B cell (primary cell): ENCODE measurements around the gene DNAJC11. TPM values are rescaled to one million over a fixed set of nuclear protein-coding genes. Genes with fewer than 3 reads are reported as not detected.

Experiments used
- ATAC-seq: fragments of 200-7000 bp; cut with Tn5 transposase; one replicate; pipeline ENCODE4 v1.10.0; 2021; ENCODE audit warnings: low read depth, mild to moderate bottlenecking, moderate number of reproducible peaks, moderate library complexity
- CTCF ChIA-PET: fragments of 350-600 bp; sonication (Branson Sonifier 250); formaldehyde crosslinking; loops from one replicate; lab custom pipeline; 2021; ENCODE audit warnings: antibody characterized with exemption, inconsistent platforms; lab: Charles Lee
- POLR2A ChIA-PET: fragments of 350-600 bp; sonication (Branson Sonifier 250); formaldehyde crosslinking; loops from one replicate; lab custom pipeline; 2021; ENCODE audit warnings: antibody characterized with exemption; lab: Charles Lee
- DNase-seq: peaks from one replicate; pipeline ENCODE4 v3.0.0; 2013
- H2AFZ ChIP-seq: 2 replicates; pipeline ENCODE4 v1.6.1; 2012; ENCODE audit warnings: mild to moderate bottlenecking, low read depth, low read length; ENCODE audit not compliant: insufficient read depth, poor library complexity, severe bottlenecking
- H3K27ac ChIP-seq, 2 donors: 1 replicate in 1 of 2; 2 replicates in 1 of 2; pipeline ENCODE4 v1.5.1; 2012 to 2013; ENCODE audit warnings: low read length in 2 of 2, mild to moderate bottlenecking in 2 of 2, moderate library complexity in 1 of 2
- H3K27me3 ChIP-seq, 4 experiments: fragments of 200-600 bp in 1 of 4; sonication (generic) in 1 of 4; replicated peaks in 1 of 4; 1 replicate in 2 of 4; 2 replicates in 2 of 4; pipeline versions ENCODE4 v1.6.1 to v1.7.0; 2013 to 2016; ENCODE audit warnings: low read length in 3 of 4, mild to moderate bottlenecking in 2 of 4, mixed read lengths in 1 of 4, moderate library complexity in 1 of 4; ENCODE audit not compliant: insufficient read depth in 4 of 4, control insufficient read depth in 3 of 4; ENCODE audit errors: control extremely low read depth in 1 of 4
- H3K36me3 ChIP-seq, 2 experiments: replicated peaks in 1 of 2; 1 replicate in 1 of 2; 2 replicates in 1 of 2; pipeline versions ENCODE4 v1.6.1 to v1.7.1; 2013; ENCODE audit warnings: low read length in 1 of 2; ENCODE audit not compliant: insufficient read depth in 2 of 2, control insufficient read depth in 1 of 2; ENCODE audit errors: control extremely low read depth in 1 of 2, extremely low read depth in 1 of 2
- H3K4me1 ChIP-seq, 2 donors: fragments of 200-600 bp in 1 of 2; sonication (generic) in 1 of 2; 1 replicate in 1 of 2; 2 replicates in 1 of 2; pipeline versions ENCODE4 v1.5.1 to v1.6.1; 2013 to 2017; ENCODE audit warnings: low read length in 2 of 2; ENCODE audit not compliant: control insufficient read depth in 2 of 2, insufficient read depth in 2 of 2
- H3K4me2 ChIP-seq: replicated peaks from 2 replicates; pipeline ENCODE3; 2012; ENCODE audit warnings: mild to moderate bottlenecking, low read depth, low read length; ENCODE audit not compliant: poor library complexity, severe bottlenecking
- H3K4me3 ChIP-seq, 5 experiments: fragments of 200-600 bp in 1 of 5; sonication (generic) in 1 of 5; 1 replicate in 3 of 5; 2 replicates in 2 of 5; pipeline versions ENCODE4 v1.5.1 to v1.7.0; 2011 to 2016; ENCODE audit warnings: low read length in 4 of 5, mild to moderate bottlenecking in 4 of 5, low read depth in 2 of 5, control low read depth in 1 of 5, moderate library complexity in 1 of 5; ENCODE audit not compliant: insufficient read depth in 1 of 5; ENCODE audit errors: control extremely low read depth in 1 of 5, extremely low read depth in 1 of 5
- H3K79me2 ChIP-seq: fragments of 200-600 bp; sonication (generic); one replicate; pipeline ENCODE4 v1.6.0; 2016; ENCODE audit warnings: low read length; ENCODE audit not compliant: control insufficient read depth, insufficient read depth
- H3K9ac ChIP-seq: fragments of 200-600 bp; sonication (generic); 2 replicates; pipeline ENCODE4 v1.6.1; 2017; ENCODE audit warnings: mild to moderate bottlenecking, low read length, moderate library complexity
- H3K9me3 ChIP-seq, 3 donors: one replicate each; pipeline versions ENCODE4 v1.6.1 to v1.7.1; 2013; ENCODE audit warnings: low read length in 2 of 3; ENCODE audit not compliant: control insufficient read depth in 2 of 3, insufficient read depth in 1 of 3; ENCODE audit errors: control extremely low read depth in 1 of 3
- H4K20me1 ChIP-seq: 2 replicates; pipeline ENCODE4 v1.6.0; 2012; ENCODE audit warnings: mild to moderate bottlenecking, low read length; ENCODE audit not compliant: insufficient read depth, control insufficient read depth, poor library complexity, severe bottlenecking
- H3K27ac Mint-ChIP-seq: one replicate; pipeline ENCODE4 v1.8.0; 2021; ENCODE audit warnings: mixed read lengths
- H3K27me3 Mint-ChIP-seq: one replicate; pipeline ENCODE4 v1.8.0; 2021; ENCODE audit warnings: mixed read lengths
- H3K4me1 Mint-ChIP-seq: one replicate; pipeline ENCODE4 v1.8.0; 2021; ENCODE audit warnings: mixed read lengths
- H3K4me3 Mint-ChIP-seq: one replicate; pipeline ENCODE4 v1.8.0; 2021; ENCODE audit warnings: mixed read lengths
- H3K9me3 Mint-ChIP-seq: one replicate; pipeline ENCODE4 v1.8.0; 2022; ENCODE audit warnings: mixed read lengths; ENCODE audit not compliant: insufficient read depth
- EZH2 ChIP-seq: IDR thresholded peaks from 2 replicates; pipeline ENCODE4 v1.6.1; 2012; ENCODE audit warnings: borderline replicate concordance, low read depth, mild to moderate bottlenecking, moderate library complexity, low read length; ENCODE audit not compliant: insufficient read depth, poor library complexity, severe bottlenecking
- WGBS: methylation state at CpG from one replicate; pipeline ENCODE4 v1.1.5; 2013; ENCODE audit warnings: missing lambda C conversion rate; ENCODE audit not compliant: insufficient coverage; 5-methylcytosine and 5-hydroxymethylcytosine counted together
- intact Hi-C: fragments of 100-400 bp; cut with micrococcal nuclease; formaldehyde crosslinking; loops from one replicate; pipeline ENCODE4 v1.10.0; 2022
- polyA plus RNA-seq: library from polyadenylated mRNA; depleted of rRNA; stranded (reverse); fragments of >200 nt; gene quantifications from 2 replicates; pipeline ENCODE4 v1.2.3, GENCODE V29; 2012
- total RNA-seq, 2 donors: library from RNA; stranded (reverse); fragments of 120-200 nt in 1 of 2; gene quantifications; 1 replicate in 1 of 2; 2 replicates in 1 of 2; pipeline versions ENCODE4 v1.2.3 to v1.2.4, GENCODE V29; 2013 to 2022
- TF ChIP-seq, protein P1 (sequence below): fragments of 200-600 bp; IDR thresholded peaks from one replicate; pipeline ENCODE4 v1.8.0; 2022; ENCODE audit warnings: antibody characterized with exemption, mild to moderate bottlenecking

DNAJC11 gene
- total and polyA plus RNA-seq, 2 donors (not counting 1 experiment from before 2014, with no cell fraction given) = 29.2 to 51.6 TPM

DNA sequence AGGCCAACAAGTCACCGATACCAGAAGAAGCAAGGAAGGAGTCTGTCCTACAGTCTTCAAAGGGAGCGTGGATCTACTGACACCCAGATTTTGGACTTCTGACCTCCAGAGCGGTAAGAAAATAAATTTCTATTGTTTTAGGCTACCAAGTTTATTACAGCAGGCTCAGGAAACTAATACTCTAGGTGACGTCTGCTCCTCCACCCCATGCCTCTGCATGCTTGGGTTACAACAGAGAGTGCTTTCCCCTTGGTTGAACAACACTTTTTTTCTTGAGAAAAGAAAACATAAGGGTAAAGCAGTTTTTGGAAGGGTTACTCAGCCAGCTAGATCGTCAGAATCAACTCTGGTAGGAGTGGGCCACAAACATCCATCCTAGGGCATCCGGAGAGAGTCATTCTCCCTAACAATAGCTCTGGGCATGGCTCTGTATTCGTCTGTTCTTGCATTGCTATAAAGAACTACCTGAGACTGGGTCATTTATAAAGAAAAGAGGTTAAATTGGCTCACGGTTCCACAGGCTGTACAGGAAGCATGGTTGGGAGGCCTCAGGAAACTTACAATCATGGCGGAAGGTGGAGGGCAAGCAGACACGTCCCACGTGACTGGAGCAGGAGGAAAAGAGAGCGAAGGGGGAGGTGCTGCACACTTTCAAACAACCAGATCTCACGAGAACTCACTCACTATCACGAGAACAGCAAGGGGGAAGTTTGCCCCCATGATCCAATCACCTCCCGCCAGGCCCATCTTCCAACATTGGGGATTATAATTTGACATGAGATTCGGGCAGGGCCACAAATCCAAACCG, 22.2 kb upstream of the DNAJC11 start:
- no peaks in the 10 kb centered on the region for H3K36me3 ChIP-seq
- no peak overlapping the region for H3K27ac Mint-ChIP-seq
- no peaks in the 10 kb centered on the region for H3K9me3 Mint-ChIP-seq
- TF ChIP-seq EZH2 = no peak
- TF ChIP-seq, protein P1, sequence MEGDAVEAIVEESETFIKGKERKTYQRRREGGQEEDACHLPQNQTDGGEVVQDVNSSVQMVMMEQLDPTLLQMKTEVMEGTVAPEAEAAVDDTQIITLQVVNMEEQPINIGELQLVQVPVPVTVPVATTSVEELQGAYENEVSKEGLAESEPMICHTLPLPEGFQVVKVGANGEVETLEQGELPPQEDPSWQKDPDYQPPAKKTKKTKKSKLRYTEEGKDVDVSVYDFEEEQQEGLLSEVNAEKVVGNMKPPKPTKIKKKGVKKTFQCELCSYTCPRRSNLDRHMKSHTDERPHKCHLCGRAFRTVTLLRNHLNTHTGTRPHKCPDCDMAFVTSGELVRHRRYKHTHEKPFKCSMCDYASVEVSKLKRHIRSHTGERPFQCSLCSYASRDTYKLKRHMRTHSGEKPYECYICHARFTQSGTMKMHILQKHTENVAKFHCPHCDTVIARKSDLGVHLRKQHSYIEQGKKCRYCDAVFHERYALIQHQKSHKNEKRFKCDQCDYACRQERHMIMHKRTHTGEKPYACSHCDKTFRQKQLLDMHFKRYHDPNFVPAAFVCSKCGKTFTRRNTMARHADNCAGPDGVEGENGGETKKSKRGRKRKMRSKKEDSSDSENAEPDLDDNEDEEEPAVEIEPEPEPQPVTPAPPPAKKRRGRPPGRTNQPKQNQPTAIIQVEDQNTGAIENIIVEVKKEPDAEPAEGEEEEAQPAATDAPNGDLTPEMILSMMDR = no peak
- H3K27ac ChIP-seq = no peak overlapping the region
- CTCF ChIA-PET = interaction anchor here (2.4 kb wide), 1 partner anchor 347 kb away, joined by 10 read pairs; no protein-coding TSS in a partner anchor
- H3K79me2 ChIP-seq = no peaks in the 10 kb centered on the region
- H3K27me3 Mint-ChIP-seq = peaks cover 3% of the 10 kb centered on the region
- 77% methylated on average over 6 of the region's 17 CpGs for WGBS
- H3K4me3 Mint-ChIP-seq = no peak overlapping the region
- no peaks in the 10 kb centered on the region for H4K20me1 ChIP-seq
- no peaks in the 10 kb centered on the region for H3K4me1 ChIP-seq
- H3K9ac ChIP-seq = no peak overlapping the region
- intact Hi-C loops = no loop called here
- H3K4me2 ChIP-seq = no peak overlapping the region
- no peak overlapping the region for H3K4me3 ChIP-seq
- no peak overlapping the region for H2AFZ ChIP-seq
- DNase-seq (no peak), ATAC-seq (no peak)
- POLR2A ChIA-PET = no interaction called here
- no peaks in the 10 kb centered on the region for H3K9me3 ChIP-seq
- no peaks in the 10 kb centered on the region for H3K4me1 Mint-ChIP-seq
- H3K27me3 ChIP-seq = no peaks in the 10 kb centered on the region

DNA sequence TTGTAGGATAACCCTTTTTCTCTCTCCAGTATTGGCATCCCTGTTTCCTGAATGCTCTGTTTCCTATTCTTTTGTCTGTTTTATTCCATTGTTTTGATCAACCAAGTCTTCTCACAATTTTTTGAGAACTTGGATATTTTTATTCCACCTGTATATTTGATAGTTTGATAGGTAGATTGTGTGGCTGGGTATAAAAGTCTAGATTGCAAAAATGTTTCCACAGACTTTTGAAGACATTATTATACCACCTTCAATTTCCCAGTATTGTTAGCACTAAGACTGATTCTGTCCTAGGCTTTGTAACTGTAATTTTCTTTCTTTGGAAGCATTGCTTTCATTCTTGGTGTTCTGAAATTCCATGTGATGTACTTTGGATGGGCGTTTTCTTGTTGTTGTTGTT, 9.6 kb upstream of the DNAJC11 start:
- no peak for DNase-seq
- Histone ChIP-seq H2AFZ (no peak overlapping the region), H3K9ac (no peak overlapping the region), H3K27ac (no peak overlapping the region), H3K27me3 (no peaks in the 10 kb centered on the region), H3K4me1 (no peaks in the 10 kb centered on the region), H3K36me3 (no peaks in the 10 kb centered on the region), H3K79me2 (no peaks in the 10 kb centered on the region), H4K20me1 (no peaks in the 10 kb centered on the region), H3K4me2 (no peak overlapping the region), H3K9me3 (peaks cover 0 to 14% (median 0%) of the 10 kb centered on the region in 3 donors), H3K4me3 (no peak overlapping the region)
- ChIA-PET CTCF (no interaction called here), POLR2A (no interaction called here)
- WGBS = no CpG with 5 or more reads among the region's 1 CpG
- intact Hi-C loops = no loop called here
- H3K27me3 Mint-ChIP-seq = peaks cover 20% of the 10 kb centered on the region
- TF ChIP-seq EZH2 = no peak
- TF ChIP-seq, protein P1 = no peak
- H3K27ac Mint-ChIP-seq = no peak overlapping the region
- H3K4me3 Mint-ChIP-seq = no peak overlapping the region
- ATAC-seq = no peak
- no peaks in the 10 kb centered on the region for H3K4me1 Mint-ChIP-seq
- H3K9me3 Mint-ChIP-seq = peaks cover 8% of the 10 kb centered on the region
